Measurements from ENCODE around the gene MAD1L1.

The MAD1L1 gene

DNA sequence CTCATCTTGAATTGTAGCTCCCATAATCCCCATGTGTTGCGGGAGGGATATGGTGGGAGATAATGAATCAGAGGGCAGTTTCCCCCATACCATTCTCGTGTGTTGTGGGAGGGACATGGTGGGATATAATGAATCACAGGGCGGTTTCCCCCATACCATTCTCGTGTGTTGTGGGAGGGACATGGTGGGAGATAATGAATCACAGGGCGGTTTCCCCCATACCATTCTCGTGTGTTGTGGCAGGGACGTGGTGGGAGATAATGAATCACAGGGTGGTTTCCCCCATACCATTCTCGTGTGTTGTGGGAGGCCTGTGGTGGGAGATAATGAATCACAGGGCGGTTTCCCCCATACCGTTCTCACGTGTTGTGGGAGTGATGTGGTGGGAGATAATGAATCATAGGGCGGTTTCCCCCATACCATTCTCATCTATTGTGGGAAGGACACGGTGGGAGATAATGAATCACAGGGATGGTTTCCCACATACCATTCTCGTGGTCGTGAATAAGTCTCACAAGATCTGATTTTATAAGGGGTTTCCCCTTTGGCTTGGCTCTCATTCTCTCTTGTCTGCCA lies 271.0 kb downstream of the MAD1L1 start:
- DNase-seq, result peak in 3 of 4 experiments; percentile 20 to 50 (median 21)

DNA sequence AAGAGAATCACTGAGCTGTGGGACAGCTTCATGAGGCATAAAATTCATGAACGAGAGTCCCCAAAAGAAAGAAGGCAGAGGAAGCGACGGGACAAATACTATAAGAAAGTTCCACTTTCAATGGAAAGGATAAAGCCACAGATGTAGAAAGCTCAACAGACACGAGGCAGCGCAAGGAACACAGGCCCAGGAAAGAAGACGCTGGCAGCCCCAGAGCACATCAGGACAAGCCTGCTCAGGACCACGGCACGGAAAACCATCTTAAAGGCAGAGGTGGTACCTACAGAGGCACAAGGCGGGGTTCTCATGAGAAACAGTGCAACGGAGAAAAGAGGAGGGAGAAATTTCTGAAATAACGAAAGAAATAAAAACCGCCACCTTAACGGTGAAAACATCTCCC lies 273.4 kb downstream of the MAD1L1 start:
- no peak for DNase-seq

DNA sequence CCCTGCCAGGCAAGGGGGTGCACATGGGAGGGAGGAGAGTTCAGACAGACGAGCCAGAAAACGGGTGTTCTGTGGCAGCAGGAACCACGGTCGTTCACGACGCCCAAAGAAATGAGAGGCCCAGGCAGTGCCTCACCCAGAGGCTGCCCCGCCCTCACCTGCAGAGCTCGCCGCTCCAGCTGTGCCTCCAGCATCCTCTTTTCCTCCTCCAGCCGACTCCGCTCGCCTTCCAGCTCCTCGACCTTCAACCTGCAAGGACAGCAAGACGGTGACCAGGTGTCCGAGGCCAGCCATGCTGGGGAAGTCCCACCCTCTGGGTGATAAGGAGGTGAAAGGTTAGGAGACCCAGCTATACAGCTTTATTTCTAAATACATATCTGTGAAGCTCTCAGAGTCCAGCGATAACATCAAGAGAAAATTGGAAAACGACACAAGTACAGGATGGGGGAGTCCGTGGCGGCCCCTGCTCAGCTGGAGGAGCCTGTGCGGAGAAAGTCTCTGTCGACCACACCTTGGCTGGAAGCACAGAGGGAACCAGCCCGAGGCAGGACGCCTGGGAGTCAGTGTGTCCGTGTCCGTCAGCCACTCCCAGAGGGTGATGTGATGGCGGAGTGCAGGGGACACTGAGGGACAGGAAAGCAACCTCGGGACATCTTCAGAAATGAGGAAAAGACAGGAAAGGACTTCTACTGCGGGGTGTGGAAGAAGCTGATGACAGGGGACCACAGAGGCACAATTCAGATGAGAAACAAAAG lies 275.1 kb downstream of the MAD1L1 start:
- no peak for DNase-seq

DNA sequence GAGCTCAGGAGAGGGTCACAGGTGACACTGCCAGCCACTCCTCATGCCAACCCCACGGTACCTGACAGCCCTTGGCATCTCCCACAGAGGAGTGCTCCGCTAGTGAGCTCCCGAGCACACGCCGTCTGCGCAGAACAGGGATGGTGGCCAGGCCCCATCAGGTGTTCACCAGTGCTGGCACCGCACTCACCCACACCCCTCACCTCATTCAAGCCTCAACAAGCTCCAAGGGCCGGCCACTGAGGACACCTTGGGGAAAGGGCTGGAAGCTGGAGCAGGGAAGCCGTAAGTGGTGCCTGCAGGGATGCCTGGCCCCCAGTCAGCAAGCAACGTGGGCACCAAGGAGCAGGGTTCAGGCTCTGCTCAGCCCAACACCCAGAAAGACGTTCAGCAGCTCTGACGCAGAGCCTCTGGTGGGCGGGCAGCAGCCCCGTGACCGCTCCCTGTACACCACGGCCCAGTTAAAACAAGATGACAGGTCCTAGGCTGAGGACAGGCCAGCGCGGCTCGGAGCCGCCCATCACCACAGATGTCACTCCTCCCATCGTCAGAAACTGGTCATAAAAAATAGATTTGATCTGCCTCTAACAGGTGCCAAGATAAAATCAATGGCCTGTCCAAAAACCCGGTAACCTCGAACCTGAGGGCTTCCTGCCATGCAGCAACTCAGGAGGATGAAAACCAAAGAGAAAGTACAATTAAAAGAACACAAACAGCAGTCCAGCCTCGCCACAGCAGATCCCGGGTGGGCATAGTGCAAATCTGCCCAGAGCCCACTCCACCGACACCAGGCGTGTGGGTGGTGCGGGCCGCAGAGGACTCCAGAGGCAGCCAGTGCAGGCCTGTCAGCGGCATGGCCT lies 275.9 kb downstream of the MAD1L1 start:
- DNase-seq, result no peak

DNA sequence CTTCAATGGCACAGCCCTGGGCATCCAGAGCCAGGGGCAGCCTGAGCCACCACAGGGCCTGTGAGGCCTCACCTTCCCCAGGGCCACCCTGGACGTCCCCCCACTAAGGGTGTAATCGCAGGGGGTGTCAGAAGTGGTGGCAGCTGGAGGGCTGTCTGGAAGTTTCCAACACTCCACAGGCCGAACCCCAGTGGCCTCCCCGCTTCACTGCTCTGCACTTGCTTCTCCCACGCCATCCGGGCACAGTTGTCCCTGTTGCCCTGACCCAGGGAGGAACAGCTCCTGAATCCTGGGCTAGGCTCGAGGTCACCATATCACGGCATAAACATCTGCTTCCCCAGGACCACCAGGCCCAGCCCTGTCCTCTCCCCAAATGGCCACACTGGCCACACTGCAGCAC lies 276.6 kb downstream of the MAD1L1 start:
- DNase-seq, result no peak

DNA sequence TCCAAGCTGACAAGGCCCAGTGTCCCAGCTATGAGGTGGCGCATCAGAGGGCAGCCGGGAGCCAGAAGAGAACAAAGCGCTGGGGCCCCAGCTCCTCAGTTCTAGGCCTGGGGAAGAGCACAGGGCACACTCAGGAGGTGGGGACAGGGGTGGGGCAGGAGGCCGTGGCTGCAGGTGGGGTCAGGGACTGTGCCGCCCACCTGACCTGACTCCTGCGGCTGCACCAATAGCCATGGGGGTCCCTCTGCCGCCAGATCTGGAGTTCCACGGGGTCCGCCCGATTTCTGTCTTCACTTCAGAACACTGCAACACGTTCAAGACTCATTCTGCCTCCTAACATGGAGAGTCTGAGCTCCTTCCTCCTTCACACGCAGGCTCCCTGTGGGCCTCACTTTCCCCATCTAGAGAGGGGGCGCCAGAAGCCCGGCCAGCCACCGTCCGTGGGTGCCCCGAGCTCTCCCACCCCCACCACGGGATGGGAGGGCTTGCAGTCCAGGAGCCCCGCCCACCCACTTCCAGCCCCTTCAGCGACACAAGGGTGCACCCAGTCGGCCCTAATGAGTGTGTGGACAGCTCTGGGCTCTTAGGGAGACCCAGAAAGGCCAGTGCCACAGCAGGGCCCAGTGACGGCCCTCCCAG lies 278.3 kb downstream of the MAD1L1 start:
- DNase-seq, result no peak

DNA sequence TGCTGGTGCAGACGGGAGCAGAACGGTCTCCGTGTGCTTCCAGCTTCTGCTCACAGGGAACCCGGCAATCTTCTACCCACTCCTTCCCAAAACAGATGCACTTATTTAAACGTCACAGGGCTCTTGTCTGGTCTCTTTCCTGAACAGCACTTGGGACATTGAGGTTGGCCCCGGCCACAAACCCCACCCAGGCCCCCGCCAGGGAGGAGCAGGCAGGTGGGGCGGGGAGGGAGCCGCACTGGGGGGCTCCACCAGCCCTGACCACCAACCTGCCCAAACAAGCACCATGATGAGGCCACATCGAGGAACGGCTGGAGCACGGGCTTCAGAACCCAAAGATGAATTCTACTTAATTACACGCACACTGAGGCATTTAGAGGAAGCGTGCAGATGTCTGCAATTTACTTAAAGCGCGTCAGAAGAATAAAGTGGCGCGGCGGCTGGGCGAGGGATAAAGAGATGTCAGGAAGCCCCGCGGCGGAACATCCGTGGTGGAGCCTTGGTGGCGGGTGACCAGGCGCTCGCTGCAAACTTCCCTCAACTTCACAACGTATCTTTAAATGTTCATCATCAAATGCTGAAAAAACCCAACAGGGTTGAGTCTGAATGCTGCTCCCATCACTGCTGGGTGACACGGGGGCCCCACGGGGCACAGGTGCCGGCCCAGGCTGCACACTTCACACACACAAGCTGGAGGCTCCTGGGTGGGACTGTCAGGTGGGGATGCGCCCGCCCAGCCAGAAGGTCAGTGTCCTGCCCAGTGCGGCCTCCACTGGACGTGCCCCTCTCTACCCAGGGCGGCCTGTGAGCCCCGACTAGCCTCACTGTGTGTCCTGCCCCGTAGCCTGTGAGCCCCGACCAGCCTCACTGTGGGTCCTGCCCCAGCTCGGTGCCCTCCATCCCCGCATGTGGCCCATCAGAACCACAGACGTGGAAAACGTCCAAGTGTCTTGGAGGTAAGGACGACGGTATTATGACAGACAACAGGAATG lies 279.2 kb downstream of the MAD1L1 start:
- DNase-seq, result no peak

DNA sequence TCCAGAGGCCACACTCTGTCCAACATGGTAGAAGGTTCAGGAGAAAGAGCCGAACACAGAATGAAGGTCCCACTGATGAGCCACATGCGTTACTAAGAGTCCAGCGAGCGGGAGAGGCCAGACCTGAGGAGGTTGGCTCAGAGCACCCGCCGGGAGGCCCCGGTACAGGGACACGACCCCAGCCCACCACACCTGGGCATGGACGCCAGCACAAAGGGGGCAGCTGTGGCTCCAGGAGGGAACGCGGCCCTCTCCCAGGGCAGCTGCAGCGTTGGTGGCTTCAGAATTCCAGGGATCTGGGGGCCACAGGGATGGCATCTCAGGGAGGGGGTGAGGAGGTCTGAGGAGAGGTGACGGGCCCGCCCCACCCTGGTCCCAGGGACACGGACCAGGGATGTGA lies 280.0 kb downstream of the MAD1L1 start:
- no peak for DNase-seq

DNA sequence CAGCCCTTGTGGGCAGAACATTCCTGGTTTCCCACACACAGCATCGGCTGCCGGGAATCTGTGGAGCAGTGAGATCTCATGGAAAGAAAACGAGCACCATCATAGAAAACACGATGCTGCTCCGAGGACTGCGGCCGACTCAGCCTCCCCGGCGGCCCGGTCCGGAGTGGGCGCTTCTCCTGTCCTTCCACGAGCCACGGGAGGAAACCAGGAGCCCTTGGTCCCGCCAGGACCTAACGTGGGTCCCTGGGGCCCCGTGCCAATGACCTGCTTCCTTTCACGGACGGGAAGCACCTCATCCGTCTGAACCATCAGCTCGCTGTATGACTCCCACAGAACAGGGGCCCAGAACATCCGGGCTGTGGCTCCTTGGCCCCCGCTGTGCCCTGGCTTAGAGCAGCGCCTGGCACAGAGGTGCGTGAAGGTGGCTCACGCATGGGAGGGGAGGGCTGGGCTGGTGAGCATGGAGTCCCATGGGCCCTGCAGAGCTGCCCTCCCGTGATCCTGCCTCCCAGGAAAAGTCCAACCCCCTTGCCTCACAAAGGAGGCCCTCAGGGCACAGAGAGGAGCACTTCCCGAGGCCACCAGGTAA lies 280.5 kb downstream of the MAD1L1 start:
- DNase-seq, result no peak

DNA sequence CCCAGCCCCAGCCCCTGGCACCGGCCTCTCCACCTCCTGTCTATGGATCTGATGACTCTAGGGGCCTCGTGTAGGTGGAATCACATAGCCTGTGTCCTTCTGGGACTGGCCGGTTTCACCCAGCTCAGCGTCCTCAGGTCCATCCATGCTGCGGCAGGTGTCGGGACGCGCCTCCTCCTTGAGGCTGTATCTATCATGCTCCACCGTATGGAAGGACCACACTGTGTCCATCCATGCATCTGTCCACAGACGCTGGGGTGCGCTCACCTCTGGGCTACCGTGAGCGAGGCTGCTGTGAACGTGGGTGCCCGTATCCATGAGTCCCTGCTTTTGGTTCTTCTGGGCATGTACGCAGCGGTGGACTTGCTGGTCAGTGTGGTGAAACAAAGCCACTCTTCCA lies 281.1 kb downstream of the MAD1L1 start:
- DNase-seq, result no peak

DNA sequence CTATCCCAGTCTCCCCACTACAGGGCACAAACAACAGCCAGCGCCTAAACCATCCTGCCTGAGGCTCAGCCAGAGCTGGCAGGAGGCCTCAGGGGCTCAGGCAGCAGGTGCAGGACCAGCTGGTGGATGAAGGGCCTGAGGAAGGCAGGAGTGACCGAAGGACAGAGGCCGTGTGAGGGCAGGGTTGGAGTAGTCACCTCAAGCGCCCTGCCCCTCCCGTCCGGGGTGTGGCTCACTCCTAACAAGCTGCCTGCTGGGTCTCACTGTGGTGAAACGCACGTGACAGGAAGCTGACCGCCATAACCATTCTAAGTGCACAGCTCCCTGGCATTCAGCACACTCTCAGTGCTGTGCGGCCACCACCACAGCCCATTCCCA lies 281.6 kb downstream of the MAD1L1 start:
- peak in 2 of 4 experiments; percentile 26 to 34 for DNase-seq

DNA sequence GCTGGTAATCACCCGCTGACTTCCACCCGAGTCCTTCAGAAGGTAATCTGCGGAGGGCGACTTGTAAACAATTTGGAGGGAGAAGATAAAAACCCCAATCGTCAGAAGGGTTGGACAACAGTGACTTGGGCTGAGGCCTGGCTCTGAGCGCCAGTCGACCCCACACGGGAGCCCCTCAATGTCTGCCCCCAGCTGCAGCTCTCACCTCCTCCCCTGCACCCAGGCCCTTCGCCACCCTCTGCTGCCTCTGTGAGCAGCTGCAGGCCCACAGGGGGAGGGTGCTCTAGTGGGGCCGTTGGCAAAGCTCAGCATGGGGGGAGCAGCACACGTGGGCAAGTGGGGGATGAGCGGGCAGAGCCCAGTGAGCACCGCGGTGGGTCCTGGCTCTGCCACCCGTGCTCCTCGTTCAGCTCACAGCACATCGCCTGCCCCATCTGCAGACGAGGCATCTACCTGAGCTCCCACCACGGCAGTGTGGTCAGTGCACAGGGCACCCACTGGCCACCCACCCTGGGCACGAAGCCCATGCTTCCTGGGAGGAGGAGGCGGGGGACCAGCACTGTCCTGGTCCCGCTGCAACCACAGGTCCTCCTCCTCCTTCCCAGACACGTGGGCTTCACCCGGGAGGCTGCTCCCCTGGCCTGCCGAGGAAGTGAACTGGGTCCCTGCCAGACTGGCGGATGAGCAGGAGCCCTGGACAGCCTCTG lies 282.1 kb downstream of the MAD1L1 start:
- no peak for DNase-seq

DNA sequence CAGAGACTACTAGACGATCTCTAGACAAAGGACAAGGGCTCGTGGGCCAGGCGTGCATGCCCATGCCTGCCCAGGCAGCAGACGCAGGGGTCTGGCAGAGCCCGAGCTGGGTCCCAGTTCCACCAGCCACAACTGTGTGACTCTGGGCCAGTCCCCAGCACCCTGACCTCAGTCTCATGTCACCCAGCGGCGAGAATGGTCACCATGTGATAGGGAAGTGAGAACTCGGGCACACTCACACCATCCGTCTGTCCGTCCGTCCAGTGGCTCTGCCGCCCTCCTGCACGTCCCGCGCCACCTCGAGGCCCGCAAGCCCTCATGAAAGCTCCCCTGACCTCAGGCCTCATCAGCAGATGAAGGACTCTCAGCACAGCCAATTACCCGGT lies 282.7 kb downstream of the MAD1L1 start:
- no peak for DNase-seq

DNA sequence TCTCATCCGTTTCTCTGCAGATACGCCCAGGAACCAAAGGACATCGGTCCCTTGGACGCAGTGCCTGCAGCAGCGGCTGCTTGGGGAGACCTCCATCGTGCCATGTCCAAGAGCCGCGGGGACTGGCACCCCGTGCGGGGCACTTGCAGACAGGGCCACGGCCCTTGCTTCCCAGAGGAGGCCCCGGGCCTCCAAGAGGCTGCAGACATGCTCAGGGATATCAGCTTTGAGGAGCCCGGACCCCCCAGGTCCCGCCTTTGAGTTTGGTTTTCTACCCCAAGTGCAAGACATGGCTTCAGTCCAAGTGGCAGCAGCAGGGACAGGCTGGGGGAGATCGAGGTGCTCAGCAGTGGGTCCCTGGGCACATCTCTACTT lies 283.1 kb downstream of the MAD1L1 start:
- no peak for DNase-seq

DNA sequence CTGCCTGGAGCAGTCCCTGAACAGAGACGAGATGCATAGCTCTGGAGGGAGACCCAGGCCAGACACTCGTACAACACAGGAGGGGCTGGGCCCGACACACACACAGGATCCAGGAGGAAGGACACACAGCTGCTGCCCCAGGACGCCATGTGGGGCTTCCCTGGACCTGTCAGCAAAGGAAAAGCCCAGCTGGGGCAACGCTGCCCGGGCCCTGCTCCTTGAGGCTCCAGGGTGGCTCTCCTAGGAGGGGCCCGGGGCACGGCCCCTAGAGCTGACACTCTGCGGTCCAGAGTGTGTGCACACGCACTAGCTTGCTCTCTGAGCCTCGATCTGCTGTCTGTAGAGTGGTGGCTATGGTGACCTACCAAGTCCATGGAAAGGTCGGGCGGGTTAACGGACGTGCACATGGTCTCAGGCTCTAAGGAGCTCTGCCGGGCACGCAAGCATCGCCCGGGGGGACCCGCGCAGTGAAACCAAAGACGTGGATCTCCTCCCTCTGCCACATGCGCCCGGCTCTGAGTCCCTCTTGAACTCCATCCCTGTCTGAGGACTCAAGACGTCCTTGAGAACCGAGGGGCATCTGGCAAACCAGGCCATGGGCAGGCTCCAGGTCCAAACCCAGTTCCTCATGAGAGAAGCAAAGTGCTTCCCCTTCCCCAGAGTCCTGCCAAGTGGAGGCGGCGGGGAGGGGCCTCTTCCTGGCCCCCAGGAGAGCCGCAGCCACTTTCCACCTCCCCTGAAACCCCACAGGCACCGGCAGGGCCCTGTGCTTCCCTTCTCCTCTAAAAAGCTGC lies 283.7 kb downstream of the MAD1L1 start:
- DNase-seq, result no peak

DNA sequence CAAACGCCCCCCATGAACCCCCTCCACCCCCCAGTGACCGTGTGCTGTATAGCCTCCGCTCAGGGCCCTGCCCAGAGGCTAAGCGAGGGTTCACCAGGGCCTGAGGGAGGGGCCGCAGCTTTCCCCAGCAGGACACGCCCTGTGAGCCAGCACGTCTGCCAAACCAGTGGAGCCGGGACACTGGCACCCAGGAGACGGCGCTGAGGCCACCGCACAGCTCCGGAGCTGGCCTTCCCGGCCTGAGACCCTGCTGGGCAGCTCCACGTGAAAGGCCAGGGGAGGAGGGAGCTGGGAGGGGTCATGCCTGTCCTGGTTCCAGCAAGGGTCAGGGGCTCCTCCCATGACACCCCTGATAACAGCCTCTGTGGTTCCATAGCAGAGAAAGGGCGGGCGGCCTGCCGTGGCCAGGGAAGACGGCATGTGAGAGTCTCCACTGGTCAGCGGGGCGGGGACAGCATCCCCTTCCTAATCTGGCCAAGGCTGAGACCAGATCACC lies 284.4 kb downstream of the MAD1L1 start:
- DNase-seq, result no peak

DNA sequence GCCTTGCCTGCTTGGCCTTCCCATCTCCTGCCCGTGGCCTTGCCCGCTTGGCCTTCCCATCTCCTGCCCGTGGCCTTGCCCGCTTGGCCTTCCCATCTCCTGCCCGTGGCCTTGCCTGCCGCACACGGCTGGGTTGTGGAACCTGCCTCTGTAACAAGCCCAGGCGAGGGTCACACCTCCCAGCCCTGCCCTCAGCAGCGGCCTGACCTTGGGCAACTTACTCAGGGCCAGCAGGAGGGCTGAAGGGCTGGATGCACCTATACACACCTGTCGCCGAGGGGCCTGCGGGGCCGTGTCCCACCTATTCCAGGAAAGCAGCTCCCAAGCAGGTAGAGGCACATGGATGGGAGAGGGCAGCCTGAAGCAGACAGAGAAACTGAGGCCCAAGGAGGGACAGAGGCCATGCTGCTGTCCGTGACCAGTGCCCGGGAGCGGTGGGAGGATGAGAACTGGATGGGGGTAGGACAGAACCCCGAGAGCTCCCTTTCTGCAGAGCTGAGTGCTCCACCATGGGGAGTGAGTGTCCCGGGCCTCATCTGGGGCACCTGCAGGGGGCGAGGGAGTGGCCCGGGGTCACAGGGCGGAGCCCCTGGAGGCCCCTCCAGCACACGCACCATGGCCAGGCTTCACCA lies 285.0 kb downstream of the MAD1L1 start:
- DNase-seq, result no peak

DNA sequence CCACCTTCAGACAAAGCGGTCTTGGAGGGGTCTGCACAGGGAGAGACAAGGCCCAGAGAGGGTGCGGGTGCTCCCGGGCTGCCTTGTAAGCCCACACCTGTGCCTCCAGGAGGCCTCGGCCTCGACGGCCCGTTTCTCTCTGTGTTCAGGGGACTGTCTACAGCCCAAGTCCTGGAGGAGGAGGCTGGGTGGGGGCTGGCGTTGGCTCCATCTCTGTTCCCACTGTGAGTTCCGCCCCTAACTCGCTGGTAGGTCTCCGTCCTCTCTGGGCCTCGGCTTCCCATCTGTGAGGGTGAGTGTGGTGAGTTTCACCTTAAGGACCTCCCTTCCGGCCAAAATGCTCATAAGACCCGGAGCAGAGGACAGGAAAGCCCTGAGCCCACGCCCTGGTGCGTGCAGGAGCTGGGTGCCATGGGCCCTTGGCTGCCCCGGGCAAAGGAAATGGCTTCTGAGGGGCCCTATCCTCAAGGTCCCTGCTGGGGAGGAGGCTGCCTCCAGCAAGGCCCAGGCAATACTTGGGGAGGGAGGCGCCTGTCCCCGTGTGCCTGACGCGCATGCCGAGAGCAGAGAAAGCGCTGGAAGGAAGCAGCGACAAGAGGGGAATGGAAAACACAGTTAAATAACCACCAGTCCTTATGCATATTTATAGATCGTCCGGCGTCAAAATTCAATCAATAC lies 285.8 kb downstream of the MAD1L1 start:
- no peak for DNase-seq
